ENCODE results near the gene C1QTNF7.

C1QTNF7 gene

GRCh38 chr4:15427701-15428100 is at the start of gene C1QTNF7:
Gene C1QTNF7, plus strand, starts transcription at chr4:15428033. Its CDS starts 7,711 bp downstream, at chr4:15435744.
- no peak for DNase-seq

DNA sequence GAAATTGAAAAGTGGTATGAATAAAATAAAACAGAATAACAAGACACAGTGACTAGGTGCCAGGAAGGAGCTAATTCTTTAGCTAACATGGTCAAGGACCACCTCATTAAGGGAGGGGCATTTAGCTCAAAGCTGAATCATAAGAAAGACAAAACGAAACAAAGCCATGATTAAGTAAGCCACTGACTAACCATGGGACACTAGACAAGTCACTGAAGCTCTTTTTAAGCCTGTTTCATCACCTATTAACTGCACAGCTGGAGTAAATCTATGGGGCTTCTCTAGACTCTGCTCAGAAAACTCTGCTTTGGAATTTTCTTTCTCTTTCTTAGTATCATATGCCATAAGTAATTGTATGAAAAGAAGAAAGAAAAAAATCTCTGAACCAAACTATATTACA is 49.8 kb upstream of the C1QTNF7 start:
- no peak for DNase-seq

GRCh38 chr4:15378493-15378892 is 49.3 kb upstream of the C1QTNF7 start:
- DNase-seq: no peak

DNA sequence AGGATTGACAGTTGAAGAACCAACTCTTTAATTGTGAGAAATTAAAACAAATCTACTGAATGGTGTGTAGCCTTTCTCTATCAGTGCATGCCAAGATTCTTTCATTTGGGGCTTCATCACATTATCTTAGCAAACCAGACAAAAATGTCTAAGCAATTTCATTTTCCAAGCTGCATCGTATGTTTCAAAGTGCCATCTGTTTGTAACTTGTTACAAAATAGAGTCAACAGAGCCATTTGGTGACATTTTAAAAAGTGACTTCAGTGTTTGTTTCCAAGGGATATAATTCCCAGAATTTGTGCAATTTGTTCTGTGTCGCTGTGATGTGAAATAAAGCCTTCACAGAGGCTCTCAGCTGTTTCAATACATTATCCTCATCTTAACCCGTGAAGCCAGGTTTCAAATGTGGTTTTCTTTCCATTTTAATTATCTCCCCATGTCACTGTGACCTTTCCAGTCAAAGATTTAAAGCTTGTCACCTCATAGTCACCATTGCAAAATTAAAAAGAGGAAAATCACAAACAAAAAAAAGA is 46.0 kb upstream of the C1QTNF7 start:
- no peak for DNase-seq

- DNase-seq: no peak
Measured at GRCh38 chr4:15382669-15383273, 45.1 kb upstream of the C1QTNF7 start.

DNA sequence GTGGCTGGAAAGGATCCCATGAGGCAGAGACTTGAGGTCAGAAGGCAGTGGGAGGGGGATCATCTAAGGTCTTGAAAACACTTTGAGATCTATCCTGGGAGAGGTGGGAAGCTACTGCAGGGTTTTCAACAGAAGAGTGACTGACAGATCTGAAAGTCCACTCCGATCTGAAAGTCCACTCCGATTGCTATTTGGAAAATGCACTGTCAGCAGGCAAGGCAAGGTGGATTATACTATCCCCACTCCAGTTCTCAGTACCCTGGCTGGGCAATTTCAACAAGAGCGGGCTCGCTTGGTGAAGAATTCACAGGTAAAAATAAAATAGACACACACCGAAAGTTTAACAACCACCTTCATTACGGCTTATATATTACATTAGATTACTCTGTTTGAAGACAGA is 42.3 kb upstream of the C1QTNF7 start:
- no peak for DNase-seq

DNA sequence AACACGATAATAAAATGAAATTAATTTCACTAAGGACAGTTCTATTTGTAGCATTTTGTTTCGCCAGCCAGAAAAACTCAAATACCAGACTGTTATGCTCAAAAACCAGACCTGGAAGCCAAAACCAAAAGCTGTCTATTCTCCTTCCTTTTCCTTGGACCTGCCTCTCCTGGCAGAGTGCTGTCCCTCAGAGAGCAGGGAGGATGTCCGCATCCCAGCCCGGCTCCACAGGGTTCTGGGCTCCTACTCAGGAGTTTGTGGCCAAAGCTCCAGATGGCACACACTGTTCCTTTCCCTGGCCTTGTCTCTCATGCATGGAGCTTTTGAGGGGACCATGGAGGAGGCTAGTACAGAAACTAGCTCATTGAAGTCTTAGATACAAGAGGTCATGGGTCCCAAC is 41.9 kb upstream of the C1QTNF7 start:
- DNase-seq: no peak

- no peak for DNase-seq
Measured at GRCh38 chr4:15390494-15390893, 37.3 kb upstream of the C1QTNF7 start.

GRCh38 chr4:15392053-15392805 is 35.6 kb upstream of the C1QTNF7 start:
- no peak for DNase-seq

GRCh38 chr4:15395311-15395710 is 32.5 kb upstream of the C1QTNF7 start:
- no peak for DNase-seq

- peak; percentile 54 to 63 for DNase-seq
Measured at GRCh38 chr4:15396157-15396800, 31.6 kb upstream of the C1QTNF7 start.

- DNase-seq: no peak
Measured at GRCh38 chr4:15398001-15398400, 29.8 kb upstream of the C1QTNF7 start.

- no peak for DNase-seq
Measured at GRCh38 chr4:15398732-15399131, 29.1 kb upstream of the C1QTNF7 start.

GRCh38 chr4:15400226-15400625 is 27.6 kb upstream of the C1QTNF7 start:
- no peak for DNase-seq

- peak; percentile 25 to 48 for DNase-seq
Measured at GRCh38 chr4:15400981-15401671, 26.7 kb upstream of the C1QTNF7 start.

DNA sequence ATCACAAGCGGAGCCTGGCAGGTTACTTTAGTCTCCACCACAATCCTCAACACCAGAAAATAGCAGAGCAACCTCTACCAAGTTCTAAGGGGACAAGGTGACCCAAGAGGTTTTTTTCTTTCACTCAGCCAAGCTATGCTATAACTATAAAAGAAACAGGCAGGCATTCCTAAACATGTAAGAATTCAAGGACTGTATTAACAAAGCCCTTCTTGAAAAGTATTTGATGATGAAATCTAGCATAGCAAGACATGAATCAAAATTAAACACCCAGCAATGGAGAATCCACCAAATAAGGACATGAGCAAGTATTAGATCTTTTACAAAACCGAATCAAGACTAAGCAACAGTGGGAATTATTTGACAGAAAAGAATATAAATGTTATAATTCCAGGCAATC is 25.7 kb upstream of the C1QTNF7 start:
- no peak for DNase-seq

DNA sequence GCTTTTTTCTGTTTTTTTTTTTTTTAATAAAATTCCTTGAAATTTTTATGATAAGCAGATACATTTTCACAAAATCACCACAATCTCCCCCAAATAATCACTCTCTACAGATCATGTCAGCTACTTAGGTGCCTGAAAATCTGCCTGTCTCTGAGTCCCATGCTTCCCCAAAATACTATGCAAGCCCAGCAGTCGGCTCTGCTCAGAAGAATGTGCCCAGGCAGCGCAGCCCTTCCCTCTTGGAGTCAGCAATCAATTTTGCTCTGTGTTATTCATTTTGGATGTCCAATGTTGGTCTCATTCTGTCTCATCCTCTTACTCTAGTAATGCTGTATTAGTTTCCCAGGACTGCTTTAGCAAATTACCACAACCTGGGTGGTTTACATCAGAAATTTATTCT is 24.9 kb upstream of the C1QTNF7 start:
- no peak for DNase-seq

- no peak for DNase-seq
Measured at GRCh38 chr4:15405018-15405417, 22.8 kb upstream of the C1QTNF7 start.

GRCh38 chr4:15410750-15411149 is 17.1 kb upstream of the C1QTNF7 start:
- peak; percentile 28 to 38 for DNase-seq

DNA sequence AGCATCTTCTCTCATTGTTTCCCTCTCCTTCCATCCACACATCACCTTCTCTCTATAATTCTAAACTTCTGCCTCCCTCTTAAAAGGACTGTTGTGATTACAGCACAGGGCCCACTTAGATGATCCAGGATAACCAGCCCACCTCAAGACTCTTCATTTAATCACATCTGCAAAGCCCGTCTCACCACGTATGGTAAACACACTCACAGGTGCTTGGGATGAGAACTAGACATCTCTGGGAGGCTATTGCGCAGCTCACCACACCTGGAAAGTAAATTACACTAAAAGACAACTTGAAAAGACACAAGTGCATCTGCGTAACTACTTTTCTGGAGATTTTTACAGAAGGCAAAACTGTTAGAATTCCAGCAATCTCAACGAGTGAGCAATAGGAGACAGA is 15.4 kb upstream of the C1QTNF7 start:
- no peak for DNase-seq

- DNase-seq: no peak
Measured at GRCh38 chr4:15413010-15413622, 14.7 kb upstream of the C1QTNF7 start.

GRCh38 chr4:15413623-15414019 is 14.2 kb upstream of the C1QTNF7 start:
- DNase-seq: no peak

- no peak for DNase-seq
Measured at GRCh38 chr4:15414551-15415091, 13.2 kb upstream of the C1QTNF7 start.

Measured in CD4-positive, alpha-beta T cell treated with Interleukin-4 for 1 hour (primary cell).